ENCODE measurements around the gene SORL1.

The SORL1 gene

GRCh38 chr11:121431820-121432526 is 20.1 kb upstream of the SORL1 start:
- Histone ChIP-seq H3K4me3 (ENCODE audit: low read length) (no peak overlapping the region), H3K36me3 (ENCODE audit: control insufficient read depth, low read depth, low read length) (no peaks in the 10 kb centered on the region), H3K27me3 (ENCODE audit: control insufficient read depth, insufficient read depth, low read length) (peaks cover 11% of the 10 kb centered on the region), H3K9me3 (ENCODE audit: control insufficient read depth, low read depth, low read length) (no peaks in the 10 kb centered on the region), H3K4me1 (ENCODE audit: control insufficient read depth, low read depth, low read length) (no peaks in the 10 kb centered on the region), H3K27ac (ENCODE audit: low read length) (no peak overlapping the region), H3K9ac (ENCODE audit: low read length) (no peak overlapping the region)

- no peaks in the 10 kb centered on the region for H3K4me1 ChIP-seq (ENCODE audit: control insufficient read depth, low read depth, low read length)
- no peak overlapping the region for H3K4me3 ChIP-seq (ENCODE audit: low read length)
- no peak overlapping the region for H3K9ac ChIP-seq (ENCODE audit: low read length)
- no peaks in the 10 kb centered on the region for H3K9me3 ChIP-seq (ENCODE audit: control insufficient read depth, low read depth, low read length)
- H3K36me3 ChIP-seq (ENCODE audit: control insufficient read depth, low read depth, low read length): no peaks in the 10 kb centered on the region
- H3K27me3 ChIP-seq (ENCODE audit: control insufficient read depth, insufficient read depth, low read length): no peaks in the 10 kb centered on the region
- H3K27ac ChIP-seq (ENCODE audit: low read length): no peak overlapping the region
Measured at GRCh38 chr11:121435132-121435531, 17.0 kb upstream of the SORL1 start.

GRCh38 chr11:121435551-121436511 is 16.3 kb upstream of the SORL1 start:
- no peaks in the 10 kb centered on the region for H3K4me1 ChIP-seq (ENCODE audit: control insufficient read depth, low read depth, low read length)
- no peaks in the 10 kb centered on the region for H3K36me3 ChIP-seq (ENCODE audit: control insufficient read depth, low read depth, low read length)
- no peaks in the 10 kb centered on the region for H3K27me3 ChIP-seq (ENCODE audit: control insufficient read depth, insufficient read depth, low read length)
- no peak overlapping the region for H3K9ac ChIP-seq (ENCODE audit: low read length)
- no peak overlapping the region for H3K4me3 ChIP-seq (ENCODE audit: low read length)
- H3K9me3 ChIP-seq (ENCODE audit: control insufficient read depth, low read depth, low read length): no peaks in the 10 kb centered on the region
- H3K27ac ChIP-seq (ENCODE audit: low read length): no peak overlapping the region

GRCh38 chr11:121437018-121437685 is 15.0 kb upstream of the SORL1 start:
- Histone ChIP-seq H3K4me1 (ENCODE audit: control insufficient read depth, low read depth, low read length) (no peaks in the 10 kb centered on the region), H3K27ac (ENCODE audit: low read length) (no peak overlapping the region), H3K9me3 (ENCODE audit: control insufficient read depth, low read depth, low read length) (no peaks in the 10 kb centered on the region), H3K36me3 (ENCODE audit: control insufficient read depth, low read depth, low read length) (no peaks in the 10 kb centered on the region), H3K27me3 (ENCODE audit: control insufficient read depth, insufficient read depth, low read length) (no peaks in the 10 kb centered on the region), H3K9ac (ENCODE audit: low read length) (no peak overlapping the region), H3K4me3 (ENCODE audit: low read length) (no peak overlapping the region)

GRCh38 chr11:121437686-121438078 is 14.4 kb upstream of the SORL1 start:
- Histone ChIP-seq H3K9me3 (ENCODE audit: control insufficient read depth, low read depth, low read length) (no peaks in the 10 kb centered on the region), H3K36me3 (ENCODE audit: control insufficient read depth, low read depth, low read length) (no peaks in the 10 kb centered on the region), H3K27me3 (ENCODE audit: control insufficient read depth, insufficient read depth, low read length) (no peaks in the 10 kb centered on the region), H3K9ac (ENCODE audit: low read length) (no peak overlapping the region), H3K4me1 (ENCODE audit: control insufficient read depth, low read depth, low read length) (no peaks in the 10 kb centered on the region), H3K4me3 (ENCODE audit: low read length) (no peak overlapping the region), H3K27ac (ENCODE audit: low read length) (no peak overlapping the region)

- no peak overlapping the region for H3K27ac ChIP-seq (ENCODE audit: low read length)
- no peaks in the 10 kb centered on the region for H3K4me1 ChIP-seq (ENCODE audit: control insufficient read depth, low read depth, low read length)
Measured at GRCh38 chr11:121439337-121439736, 12.8 kb upstream of the SORL1 start.

GRCh38 chr11:121439759-121440158 is 12.4 kb upstream of the SORL1 start:
- no peaks in the 10 kb centered on the region for H3K9me3 ChIP-seq (ENCODE audit: control insufficient read depth, low read depth, low read length)
- no peaks in the 10 kb centered on the region for H3K27me3 ChIP-seq (ENCODE audit: control insufficient read depth, insufficient read depth, low read length)
- H3K4me3 ChIP-seq (ENCODE audit: low read length): no peak overlapping the region
- no peak overlapping the region for H3K9ac ChIP-seq (ENCODE audit: low read length)
- H3K36me3 ChIP-seq (ENCODE audit: control insufficient read depth, low read depth, low read length): no peaks in the 10 kb centered on the region
- no peaks in the 10 kb centered on the region for H3K4me1 ChIP-seq (ENCODE audit: control insufficient read depth, low read depth, low read length)
- no peak overlapping the region for H3K27ac ChIP-seq (ENCODE audit: low read length)

More at GRCh38 chr11:121439337-121439736, 12.8 kb upstream of the SORL1 start:
- Histone ChIP-seq H3K9me3 (ENCODE audit: control insufficient read depth, low read depth, low read length) (no peaks in the 10 kb centered on the region), H3K36me3 (ENCODE audit: control insufficient read depth, low read depth, low read length) (no peaks in the 10 kb centered on the region), H3K9ac (ENCODE audit: low read length) (no peak overlapping the region), H3K27me3 (ENCODE audit: control insufficient read depth, insufficient read depth, low read length) (no peaks in the 10 kb centered on the region), H3K4me3 (ENCODE audit: low read length) (no peak overlapping the region)

- Histone ChIP-seq H3K27ac (ENCODE audit: low read length) (no peak overlapping the region), H3K4me1 (ENCODE audit: control insufficient read depth, low read depth, low read length) (peaks cover 6% of the 10 kb centered on the region)
Measured at GRCh38 chr11:121441521-121441920, 10.6 kb upstream of the SORL1 start.

GRCh38 chr11:121443688-121444275 is 8.3 kb upstream of the SORL1 start:
- no peaks in the 10 kb centered on the region for H3K36me3 ChIP-seq (ENCODE audit: control insufficient read depth, low read depth, low read length)
- H3K9ac ChIP-seq (ENCODE audit: low read length): no peak overlapping the region
- no peak overlapping the region for H3K4me3 ChIP-seq (ENCODE audit: low read length)
- no peaks in the 10 kb centered on the region for H3K27me3 ChIP-seq (ENCODE audit: control insufficient read depth, insufficient read depth, low read length)
- H3K9me3 ChIP-seq (ENCODE audit: control insufficient read depth, low read depth, low read length): no peaks in the 10 kb centered on the region
- no peak overlapping the region for H3K27ac ChIP-seq (ENCODE audit: low read length)
- H3K4me1 ChIP-seq (ENCODE audit: control insufficient read depth, low read depth, low read length): peaks cover 10% of the 10 kb centered on the region

More at GRCh38 chr11:121441521-121441920, 10.6 kb upstream of the SORL1 start:
- Histone ChIP-seq H3K27me3 (ENCODE audit: control insufficient read depth, insufficient read depth, low read length) (no peaks in the 10 kb centered on the region), H3K4me3 (ENCODE audit: low read length) (no peak overlapping the region), H3K9ac (ENCODE audit: low read length) (no peak overlapping the region), H3K36me3 (ENCODE audit: control insufficient read depth, low read depth, low read length) (no peaks in the 10 kb centered on the region), H3K9me3 (ENCODE audit: control insufficient read depth, low read depth, low read length) (no peaks in the 10 kb centered on the region)

- Histone ChIP-seq H3K9me3 (ENCODE audit: control insufficient read depth, low read depth, low read length) (no peaks in the 10 kb centered on the region), H3K4me1 (ENCODE audit: control insufficient read depth, low read depth, low read length) (peaks cover 10% of the 10 kb centered on the region), H3K36me3 (ENCODE audit: control insufficient read depth, low read depth, low read length) (no peaks in the 10 kb centered on the region), H3K27me3 (ENCODE audit: control insufficient read depth, insufficient read depth, low read length) (no peaks in the 10 kb centered on the region), H3K9ac (ENCODE audit: low read length) (no peak overlapping the region), H3K27ac (ENCODE audit: low read length) (no peak overlapping the region), H3K4me3 (ENCODE audit: low read length) (no peak overlapping the region)
Measured at GRCh38 chr11:121444526-121444925, 7.6 kb upstream of the SORL1 start.
